NCI-H1048 (cell line): ENCODE results near the gene PARP3.
A peak's percentile ranks its signal among the peaks of the same experiment; 100 is the strongest.

Experiments used
- DNase-seq: peaks from one replicate; lab custom pipeline; 2025; lab: John Stamatoyannopoulos, UW

The PARP3 gene

DNA sequence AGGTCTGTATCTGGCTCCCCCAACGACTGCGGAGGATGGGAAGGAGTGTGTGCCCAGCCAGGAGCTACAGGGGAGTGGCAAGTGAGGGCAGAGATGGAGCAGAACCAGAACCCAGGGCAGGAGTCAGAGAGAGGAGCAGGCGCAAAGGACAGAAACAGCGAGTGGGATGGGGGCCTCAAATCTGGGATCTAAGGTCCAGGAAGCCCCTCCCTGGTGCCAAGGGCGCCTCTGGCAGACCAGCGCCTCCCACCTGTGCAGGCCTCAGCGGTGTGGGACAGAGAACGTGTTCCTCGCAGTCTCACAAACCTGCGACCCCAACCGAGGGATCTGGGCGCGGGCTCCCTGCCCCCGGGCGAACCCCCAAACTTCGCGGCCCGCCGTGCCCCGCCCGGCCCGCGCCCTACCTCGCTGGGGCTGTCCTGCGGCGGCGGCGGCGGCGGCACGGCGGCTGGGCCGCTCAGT, 24.8 kb downstream of the PARP3 start:
- DNase-seq: no peak

DNA sequence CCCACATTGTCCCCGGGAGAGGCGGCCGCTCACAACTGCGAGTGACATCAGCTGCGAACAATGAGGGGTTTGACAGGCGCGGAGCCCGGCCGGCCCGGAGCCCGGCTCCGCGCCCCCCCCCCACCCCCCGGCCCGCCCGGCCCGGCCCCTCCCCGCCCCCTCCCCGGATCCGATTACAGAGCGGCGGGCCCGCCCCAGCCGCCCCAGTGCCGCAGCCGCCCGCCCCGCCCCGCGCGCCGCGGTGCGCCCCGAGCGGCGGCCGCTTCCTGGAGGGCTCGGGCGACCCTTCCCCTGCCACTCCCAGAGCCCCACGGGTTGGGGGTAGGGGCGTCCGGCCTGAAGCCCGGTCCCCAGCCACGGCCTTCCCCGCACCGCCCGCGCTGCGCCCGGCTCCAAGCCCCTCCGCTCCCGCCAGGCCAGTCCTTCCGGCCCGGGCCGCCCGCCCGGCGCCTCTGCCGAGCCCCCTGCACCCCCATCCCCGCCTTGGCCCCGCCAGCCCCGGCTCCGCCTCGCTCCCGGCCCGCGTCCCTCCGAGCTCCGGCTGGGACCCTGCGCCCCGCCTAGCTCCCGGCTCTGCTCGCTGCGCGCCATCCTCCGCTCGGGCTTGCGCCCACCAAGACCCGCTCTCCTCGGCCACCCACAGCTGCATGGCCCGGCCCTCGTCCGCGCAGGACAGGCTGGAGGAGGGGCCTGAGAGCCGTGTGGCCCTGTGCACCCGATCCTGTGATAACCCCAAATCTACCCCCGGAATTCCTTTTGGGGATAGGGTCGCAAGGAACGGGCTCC, 25.4 kb downstream of the PARP3 start, which contains the start of gene PCBP4:
Gene PCBP4, minus strand, starts transcription at position 71 of the 786 bp plus-strand sequence. CDS start 6,214 bp downstream, outside the sequence.
- DNase-seq: peak; percentile 69

DNA sequence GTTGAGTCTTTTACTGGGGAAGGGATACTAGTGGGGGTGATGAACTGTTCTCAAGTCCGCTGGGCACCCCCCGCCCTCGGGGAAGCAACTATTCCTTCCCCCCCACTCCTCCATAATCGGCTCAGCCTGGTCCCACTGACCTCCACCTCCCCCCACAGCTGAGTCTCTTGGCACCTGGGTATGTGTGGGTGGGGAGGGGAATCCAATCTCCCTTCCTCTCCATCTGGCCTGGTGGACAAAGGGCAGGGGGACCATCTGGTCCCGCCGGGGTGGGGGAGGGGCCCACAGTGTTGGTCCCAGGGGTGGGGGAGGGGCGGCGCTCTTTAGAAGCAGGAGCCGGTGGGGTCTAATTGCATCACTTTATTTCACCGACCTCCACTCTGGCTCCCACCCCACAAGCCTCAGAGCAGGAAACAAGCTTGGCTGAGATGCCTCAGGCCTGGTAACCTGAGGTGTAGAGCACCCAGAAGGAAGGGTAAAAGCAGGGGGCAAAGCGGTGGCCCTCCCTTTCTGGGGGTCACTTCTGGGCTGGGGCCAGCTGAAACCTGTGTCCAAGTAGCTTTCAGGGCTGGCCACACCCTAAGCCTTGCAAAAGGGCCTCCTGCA, 26.1 kb downstream of the PARP3 start:
- DNase-seq: no peak

DNA sequence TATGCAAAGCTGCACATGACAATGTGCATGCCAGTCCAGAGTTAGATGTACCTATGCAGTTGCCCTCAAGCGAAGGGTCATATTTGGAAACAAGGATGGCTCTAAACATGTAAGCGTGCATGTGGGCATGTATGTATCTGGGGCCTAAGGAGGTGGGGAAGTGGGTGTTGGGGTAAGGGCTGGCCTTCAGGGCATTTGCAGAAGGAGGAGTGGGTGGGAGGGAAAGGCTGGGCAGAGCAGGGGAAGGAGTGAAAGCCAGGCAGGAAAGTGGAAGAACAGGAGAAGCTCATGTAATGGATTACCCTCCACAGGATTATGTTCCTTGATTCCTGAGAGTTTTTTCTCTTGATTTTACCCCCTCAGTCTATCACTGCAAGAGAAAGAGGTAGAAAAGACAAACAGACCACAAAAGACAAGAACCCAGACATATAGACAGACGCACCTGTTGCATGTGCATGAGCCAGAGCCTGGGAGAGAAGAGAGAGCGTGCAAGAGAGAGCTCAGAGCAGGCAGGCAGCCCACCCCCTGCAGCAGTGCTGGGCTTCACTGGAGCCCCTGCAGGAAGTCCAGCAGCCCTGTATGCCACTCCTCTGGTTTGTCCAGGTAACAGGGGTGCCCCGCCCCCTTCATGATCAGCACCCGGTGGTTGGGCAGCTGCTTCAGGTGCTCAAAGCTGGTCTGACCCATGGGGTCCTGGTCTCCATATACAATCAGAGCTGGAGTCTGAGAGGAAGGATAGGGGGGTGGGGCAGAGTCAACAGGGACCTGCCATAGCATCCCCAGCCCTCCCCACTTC, 26.9 kb downstream of the PARP3 start:
- DNase-seq: no peak

DNA sequence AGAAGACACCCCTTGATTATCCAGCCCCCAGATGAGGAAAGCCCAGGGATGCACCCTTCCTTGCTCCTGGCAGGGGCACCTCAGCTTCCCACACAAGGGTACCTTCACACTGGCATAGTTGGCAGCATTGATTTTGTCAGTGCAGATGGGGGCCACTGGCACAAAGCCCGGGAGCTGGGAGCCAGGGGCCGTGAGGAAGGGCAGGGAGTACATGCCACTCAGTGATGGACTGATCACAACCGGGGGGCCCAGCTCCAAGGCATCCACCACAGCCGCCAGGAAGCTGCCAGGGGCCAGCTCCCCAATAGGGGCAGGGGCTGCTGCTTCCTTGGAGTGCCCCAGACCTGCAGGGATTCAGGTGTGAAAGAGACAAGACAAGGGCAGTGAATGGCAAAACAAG, 27.7 kb downstream of the PARP3 start:
- no peak for DNase-seq

DNA sequence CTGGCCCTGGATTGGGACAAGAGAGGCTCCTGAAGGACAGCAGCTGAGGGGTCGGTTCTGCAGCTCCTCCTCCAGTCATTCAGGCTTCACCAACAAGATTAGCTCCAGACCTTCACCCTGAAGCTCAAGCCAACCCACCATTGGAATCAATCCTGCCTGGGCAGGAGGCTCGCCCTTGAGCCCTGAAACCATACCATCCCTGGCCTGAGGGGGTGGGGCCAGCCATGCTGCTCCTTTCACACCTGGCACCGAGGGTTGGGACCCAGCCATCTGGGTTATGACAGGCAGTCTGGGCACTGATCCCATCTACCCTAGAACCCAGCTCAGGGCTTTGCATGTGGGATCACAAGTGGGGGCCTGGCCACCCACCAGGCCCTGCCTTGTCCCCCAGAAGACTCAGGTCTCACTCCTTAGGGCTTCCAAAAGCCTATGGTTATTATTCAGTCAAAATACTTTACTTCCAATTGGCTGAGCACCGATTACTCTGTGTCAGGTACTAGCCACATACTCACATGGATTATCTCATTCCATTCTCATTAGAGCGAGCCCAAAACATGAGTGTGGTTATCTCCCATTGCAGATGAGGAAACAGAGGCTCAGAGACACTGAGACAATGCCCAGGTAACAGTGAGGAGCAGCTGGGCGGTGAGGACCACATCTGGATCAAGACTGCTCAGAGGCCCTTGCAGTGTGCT, 28.6 kb downstream of the PARP3 start:
- no peak for DNase-seq

DNA sequence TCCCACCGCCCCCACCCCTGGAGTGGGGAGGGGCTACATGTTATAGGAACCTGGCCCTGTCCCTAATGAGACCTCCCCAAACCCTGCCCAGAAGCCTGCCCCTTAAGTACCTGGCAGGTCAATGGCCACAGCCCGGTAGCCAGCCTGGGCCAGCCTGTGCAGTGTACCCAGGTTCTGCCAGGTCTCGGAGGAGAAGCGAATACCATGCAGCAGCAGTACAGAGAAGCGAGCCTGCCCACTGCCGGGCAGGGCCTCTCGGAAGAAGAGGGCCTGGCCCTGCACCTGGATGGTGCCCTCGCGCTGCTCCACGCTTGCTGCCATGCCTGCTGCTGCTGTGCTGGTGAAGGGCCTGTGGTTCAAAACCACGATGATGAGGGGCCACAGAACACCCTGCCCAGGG, 29.2 kb downstream of the PARP3 start:
- no peak for DNase-seq

DNA sequence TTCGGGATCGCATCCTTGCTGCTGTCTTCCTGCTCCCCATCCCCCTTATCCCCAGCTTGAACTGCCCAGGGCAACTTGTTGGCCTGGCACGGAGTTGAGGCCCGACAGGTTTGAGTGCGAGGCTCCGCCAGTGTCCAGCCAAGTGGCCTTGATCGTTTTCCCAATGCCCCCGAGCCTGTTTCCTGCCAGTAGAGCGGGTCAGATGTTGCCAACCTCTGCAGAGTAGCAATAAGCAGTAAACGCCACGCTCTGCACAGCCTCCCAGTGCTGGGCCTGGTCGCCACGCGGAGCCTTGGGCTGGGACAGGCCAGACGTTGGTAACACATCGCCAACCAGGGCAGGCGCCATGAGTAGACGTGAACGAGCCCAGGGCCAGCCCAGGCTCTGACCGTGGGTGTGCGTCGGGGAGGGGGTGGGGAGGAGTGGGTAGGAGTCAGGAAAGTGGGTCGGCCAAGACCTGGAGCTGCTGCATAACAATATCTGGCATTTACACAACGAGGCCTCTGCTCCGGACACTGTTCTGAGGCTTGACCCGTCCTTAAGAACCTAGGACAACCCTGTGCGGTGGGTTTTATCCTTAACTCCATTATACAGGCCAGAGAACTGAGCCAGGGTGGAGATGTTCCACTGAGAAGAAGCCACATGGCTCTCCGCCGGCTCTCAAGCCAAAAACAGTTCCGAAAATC, 32.3 kb downstream of the PARP3 start:
- DNase-seq: no peak

DNA sequence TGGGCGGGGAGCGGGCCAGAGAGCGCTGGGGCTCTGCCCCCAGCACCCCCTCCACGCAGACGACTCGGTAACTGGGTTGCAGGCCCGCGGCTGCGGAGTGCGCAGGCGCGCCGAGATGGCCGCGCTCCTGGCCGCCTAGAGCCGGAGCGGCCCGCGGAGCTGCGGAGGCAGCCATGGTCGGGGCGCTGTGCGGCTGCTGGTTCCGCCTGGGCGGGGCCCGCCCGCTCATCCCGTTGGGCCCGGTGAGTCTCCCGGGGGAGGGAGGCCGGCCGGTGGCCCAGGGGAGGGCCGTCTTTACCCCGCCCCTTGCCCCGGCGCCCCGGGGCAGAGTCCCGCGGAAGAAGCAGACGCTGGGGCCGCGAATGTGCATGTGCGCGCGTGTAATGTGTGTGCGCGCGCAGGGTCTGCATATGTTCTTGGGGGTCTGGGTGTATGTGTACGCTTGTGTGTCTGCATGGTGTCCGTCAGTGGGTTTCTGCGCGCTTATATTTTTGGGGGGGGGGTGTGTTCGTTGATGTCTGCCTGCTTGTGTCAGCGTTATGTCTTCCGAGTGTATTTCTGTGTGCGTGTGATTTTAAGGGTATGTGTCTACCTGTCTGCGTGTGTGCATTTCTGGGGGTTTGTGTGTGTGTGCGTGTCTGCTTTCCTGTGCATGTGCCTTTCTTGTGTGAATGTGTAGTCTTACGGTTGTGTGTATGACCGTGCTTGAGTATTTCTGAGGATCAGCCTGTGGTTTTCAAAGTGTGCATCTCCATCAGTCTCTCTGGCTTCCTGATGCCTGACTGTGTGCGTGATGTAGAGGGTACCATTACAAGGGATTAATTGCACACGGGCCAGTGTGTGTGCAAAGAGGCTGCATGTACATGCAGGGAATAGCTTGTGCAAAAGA, 33.0 kb downstream of the PARP3 start, which contains the start of gene ABHD14A:
Gene ABHD14A, plus strand, starts transcription at position 102 of the 889 bp plus-strand sequence. Its CDS starts 72 bp downstream, at position 174.
- no peak for DNase-seq

DNA sequence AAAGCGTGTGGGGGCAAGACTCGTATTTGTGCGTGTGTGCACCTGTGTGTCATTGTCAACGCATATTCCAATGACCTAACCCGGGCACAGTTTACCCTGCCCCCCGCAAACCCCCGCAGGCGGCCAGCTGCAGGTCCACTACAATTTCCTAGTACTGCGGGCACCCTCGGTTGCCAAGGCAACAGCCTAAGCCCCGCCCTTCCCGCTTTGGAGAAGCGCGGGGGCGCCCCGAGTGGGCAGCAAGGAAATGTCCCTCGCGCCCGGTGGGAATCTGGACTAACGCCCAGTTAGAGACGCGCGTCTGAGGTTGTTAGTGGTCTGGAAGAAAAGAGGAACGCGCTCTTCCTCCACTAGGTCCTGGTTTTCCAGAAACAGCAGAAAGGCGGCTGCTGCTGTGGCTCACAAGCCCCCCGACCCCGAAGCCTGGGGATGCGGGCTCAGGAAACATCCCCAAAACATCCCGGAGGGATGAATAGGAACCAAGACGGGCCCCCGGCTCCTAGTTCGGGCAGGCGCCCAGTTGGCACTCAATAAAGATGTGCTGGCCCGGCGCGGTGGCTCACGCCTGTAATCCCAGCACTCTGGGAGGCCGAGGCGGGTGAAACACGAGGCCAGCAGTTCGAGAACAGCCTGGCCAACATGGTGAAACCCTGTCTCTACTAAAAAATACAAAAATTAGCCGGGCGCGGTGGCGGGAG, 33.8 kb downstream of the PARP3 start:
- DNase-seq: no peak

DNA sequence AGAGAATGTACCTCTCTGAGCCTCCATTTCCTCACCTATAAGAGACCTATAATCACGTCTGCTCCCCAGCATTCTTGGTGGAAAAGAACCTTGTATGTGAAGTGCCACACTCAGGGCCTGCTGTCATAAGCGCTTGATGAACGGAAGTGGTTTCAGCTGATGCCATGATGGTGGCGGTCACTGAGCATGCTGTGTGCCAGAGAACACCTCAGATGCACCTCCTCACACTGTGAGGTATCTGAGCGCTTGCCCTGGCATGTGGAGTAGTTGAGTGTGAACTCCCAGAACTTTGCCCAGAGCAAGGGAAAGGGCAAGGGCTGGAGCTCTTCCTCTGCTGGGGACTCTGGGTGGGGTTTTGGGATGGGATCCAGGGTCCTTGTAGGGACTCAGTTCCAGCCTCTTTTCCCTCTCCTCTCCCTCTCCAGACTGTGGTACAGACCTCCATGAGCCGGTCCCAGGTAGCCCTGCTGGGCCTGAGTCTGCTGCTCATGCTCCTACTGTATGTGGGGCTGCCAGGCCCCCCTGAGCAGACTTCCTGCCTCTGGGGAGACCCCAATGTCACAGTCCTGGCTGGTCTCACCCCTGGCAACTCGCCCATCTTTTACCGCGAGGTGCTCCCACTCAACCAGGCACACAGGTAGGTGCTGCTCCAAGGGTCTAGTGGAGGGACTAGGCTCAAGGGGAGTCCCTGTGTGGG, 35.4 kb downstream of the PARP3 start:
- DNase-seq: no peak

DNA sequence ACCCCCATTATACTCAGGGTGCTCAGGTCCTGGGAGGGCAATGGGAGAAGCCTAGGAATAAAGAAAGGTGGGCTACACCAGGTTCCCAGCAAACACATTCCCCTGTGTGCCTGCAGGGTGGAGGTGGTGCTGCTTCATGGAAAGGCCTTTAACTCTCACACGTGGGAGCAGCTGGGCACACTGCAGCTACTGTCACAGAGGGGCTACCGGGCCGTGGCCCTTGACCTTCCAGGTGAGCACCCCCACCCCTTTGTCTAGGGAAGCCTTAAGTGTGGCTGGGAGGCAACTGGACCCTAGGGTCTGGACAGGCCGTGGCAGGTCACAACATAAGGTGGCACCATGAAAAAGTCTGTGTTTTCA, 36.0 kb downstream of the PARP3 start:
- DNase-seq: no peak

DNA sequence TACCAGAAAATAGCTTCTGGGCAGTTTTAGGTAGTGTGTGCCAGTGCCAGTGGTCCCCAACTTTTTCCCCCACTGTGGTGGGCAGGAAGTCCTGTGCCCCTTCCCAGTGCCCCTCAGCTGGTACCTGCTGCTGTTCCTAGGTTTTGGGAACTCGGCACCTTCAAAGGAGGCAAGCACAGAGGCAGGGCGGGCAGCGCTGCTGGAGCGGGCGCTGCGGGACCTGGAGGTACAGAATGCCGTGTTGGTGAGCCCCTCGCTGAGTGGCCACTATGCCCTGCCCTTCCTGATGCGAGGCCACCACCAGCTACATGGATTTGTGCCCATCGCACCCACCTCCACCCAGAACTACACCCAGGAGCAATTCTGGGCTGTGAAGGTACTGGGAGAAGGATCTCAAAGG, 38.1 kb downstream of the PARP3 start:
- DNase-seq: no peak

DNA sequence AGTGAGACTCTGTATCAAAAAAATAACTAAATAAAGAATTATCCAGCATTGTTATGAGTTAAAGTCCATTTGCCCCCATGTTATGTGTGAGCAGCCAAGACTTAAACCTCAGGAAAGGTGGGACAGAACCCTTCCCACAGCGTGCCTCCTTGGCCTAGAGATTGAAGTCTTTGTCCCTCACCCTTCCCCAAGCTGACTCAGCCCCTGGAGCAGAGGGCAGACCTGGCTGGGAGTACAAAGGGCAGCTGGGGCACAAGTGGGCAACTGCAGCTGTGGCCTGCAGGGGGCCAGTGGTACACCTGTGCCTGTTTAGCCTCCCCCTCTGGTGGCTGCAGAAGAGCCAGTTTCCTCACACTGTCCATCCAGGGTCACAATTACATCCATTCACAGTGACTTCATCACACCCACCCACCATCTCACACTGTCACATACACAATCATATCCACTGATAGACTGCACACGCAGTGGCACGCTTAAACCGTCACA, 40.2 kb downstream of the PARP3 start:
- no peak for DNase-seq

DNA sequence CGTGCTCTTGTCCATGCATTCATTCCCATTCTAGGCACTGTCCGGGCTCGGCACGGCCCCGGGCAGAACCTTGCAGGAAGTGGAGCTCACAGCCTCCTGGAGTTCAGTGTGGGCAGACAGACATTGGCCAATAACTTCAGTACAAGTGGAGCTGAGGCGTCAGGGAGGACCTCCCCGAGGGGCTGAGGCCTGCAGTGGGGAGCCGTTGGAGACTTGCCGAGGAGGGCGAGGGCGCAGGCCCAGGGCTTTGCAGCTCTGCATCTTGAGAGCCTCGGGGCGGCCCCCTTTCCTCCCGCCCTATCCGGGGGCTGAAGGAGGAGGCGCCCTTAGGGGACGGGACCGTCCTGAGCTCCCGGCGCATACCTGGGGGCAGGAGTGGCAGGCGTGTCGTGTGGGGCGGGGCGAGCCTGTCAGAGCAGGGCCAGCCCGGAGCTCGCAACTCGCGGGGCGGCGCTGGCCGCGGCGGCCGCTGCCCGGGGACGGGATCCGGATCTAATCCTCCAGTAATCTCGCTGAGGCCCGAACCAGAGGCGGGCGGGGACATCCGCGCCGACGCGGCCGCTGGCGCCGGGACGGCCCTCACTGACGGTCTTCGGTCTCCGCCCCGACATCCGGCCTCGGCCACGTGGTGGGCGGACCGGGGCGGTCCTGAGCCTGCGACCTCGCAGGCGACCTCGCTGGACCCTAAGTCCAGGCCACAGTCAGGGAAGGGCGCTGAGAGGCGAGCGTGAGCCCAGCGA, 40.8 kb downstream of the PARP3 start, which contains the start of gene ACY1:
Gene ACY1, plus strand, starts transcription at position 698 of the 740 bp plus-strand sequence. CDS start 530 bp downstream, outside the sequence.
- DNase-seq: peak; percentile 37

DNA sequence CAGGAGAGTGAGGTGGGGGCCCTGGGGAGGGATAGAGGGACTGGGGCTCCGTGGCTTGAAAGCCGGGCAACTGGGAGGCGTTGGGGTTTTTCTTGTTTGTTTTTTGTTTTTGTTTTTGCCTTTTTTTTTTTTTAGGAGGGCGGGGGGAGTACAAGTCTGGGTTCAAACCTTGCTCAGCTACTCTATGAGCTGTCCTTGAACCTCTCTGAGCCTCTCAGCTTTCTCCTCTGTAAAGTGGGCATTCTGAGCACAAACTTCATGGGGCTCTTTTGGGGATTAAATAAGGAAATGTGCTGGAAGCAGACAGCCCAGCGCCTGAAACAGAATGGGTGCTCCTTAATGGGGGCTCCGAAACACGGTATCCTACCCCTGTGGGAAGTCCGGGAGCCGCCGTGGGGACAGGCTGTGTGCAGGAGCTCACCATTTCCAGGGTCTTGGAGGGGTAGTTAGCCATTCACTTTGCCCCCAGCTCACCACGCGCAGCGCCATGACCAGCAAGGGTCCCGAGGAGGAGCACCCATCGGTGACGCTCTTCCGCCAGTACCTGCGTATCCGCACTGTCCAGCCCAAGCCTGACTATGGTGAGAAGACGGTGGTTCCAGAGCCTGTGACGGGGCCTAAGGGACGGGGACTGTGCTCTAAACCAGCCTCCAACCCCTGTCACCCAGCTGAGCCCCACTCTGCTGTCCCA, 41.6 kb downstream of the PARP3 start:
- no peak for DNase-seq

DNA sequence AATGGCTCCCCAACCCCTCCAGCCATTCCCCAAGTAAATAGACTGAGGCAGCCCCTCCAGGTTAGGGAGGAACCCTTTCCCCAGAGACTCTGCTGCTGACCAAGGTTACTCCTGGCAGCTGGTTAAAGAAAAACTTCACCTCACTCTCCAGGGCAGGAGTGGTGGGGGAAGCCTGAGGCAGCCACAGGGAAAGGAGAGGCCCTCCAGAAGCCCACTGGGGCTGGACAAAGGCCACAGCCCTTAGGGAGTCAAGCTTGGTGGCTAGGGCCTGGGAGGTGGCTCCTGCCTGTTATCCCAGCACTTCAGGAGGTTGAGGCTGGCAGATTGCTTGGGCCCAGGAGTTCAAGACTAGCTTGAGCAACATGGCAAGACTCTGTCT, 42.1 kb downstream of the PARP3 start:
- DNase-seq: no peak

DNA sequence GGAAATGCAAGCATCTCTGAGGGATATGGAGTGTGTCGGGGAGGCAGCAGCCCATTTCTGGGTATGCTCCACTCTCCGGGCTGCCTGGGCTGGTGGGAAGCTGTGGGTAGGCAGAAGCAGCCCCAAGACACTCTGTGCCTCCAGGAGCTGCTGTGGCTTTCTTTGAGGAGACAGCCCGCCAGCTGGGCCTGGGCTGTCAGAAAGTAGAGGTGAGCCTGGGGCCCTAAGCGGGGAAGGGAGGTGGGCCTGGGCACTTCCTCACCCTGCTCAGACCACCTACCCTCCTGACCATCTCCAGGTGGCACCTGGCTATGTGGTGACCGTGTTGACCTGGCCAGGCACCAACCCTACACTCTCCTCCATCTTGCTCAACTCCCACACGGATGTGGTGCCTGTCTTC, 42.9 kb downstream of the PARP3 start:
- no peak for DNase-seq
